Right ventricle myocardium superior (tissue), 1 donor: ENCODE data around the gene UNC45A. TPM values are rescaled to one million over a fixed set of nuclear protein-coding genes. Genes with fewer than 3 reads are reported as not detected.

Source experiments
- ATAC-seq: fragments of 200-7000 bp; cut with Tn5 transposase; one replicate; pipeline ENCODE4 v1.9.1; 2020; ENCODE audit warnings: mild to moderate bottlenecking; ENCODE audit not compliant: poor library complexity
- DNase-seq: peaks from one replicate; pipeline ENCODE4 v3.0.0-alpha.2; 2020
- intact Hi-C: fragments of 100-400 bp; cut with DNase I; formaldehyde crosslinking; loops from one replicate; pipeline ENCODE4 v1.11.2; 2022
- total RNA-seq: library from RNA; stranded (reverse); fragmentation: NEBNext Ultra II Directional; extraction: Animal tissue kit (Norgen Biotek cat#: 25700); gene quantifications from one replicate; pipeline ENCODE4 v1.2.1, GENCODE V29; 2021
- donor health status: DM: no; HTN: yes; CAD: no; lungs with severe emphysema.

Gene UNC45A
- total RNA-seq, 1 donor from 2014 or later = 26.5 TPM

GRCh38 chr15:90954712-90955623 is 19.9 kb downstream of the UNC45A start, which contains the start of gene RCCD1:
Gene RCCD1, plus strand, starts transcription at chr15:90954884. Its CDS starts 1,851 bp downstream, at chr15:90956735.
- intact Hi-C loops = loop anchor here (5.0 kb wide), 1 partner anchor 317 kb away; no protein-coding TSS in a partner anchor
- peak; percentile 94 for ATAC-seq

GRCh38 chr15:90955624-90956273 is 20.7 kb downstream of the UNC45A start:
- ATAC-seq (no peak), DNase-seq (no peak)
- intact Hi-C loops = loop anchor here (5.0 kb wide), 1 partner anchor 317 kb away; no protein-coding TSS in a partner anchor

More at GRCh38 chr15:90954712-90955623, 19.9 kb downstream of the UNC45A start, which contains the start of gene RCCD1:
- DNase-seq = peak; percentile 98

- ATAC-seq = peak; percentile 60
- intact Hi-C loops = loop anchor here (5.0 kb wide), 1 partner anchor 316 kb away; no protein-coding TSS in a partner anchor
- DNase-seq = peak; percentile 89
These were observed 21.4 kb downstream of the UNC45A start for GRCh38 chr15:90956274-90957030.

- peak; percentile 16 for ATAC-seq
- intact Hi-C loops = loop anchor here (5.0 kb wide), 1 partner anchor 315 kb away; no protein-coding TSS in a partner anchor
- DNase-seq = no peak
These were observed 22.1 kb downstream of the UNC45A start for GRCh38 chr15:90957031-90957790.

GRCh38 chr15:90957791-90958190 is 22.7 kb downstream of the UNC45A start:
- ATAC-seq (no peak), DNase-seq (no peak)
- intact Hi-C loops = loop anchor here (5.0 kb wide), 1 partner anchor 315 kb away; no protein-coding TSS in a partner anchor

- DNase-seq (no peak), ATAC-seq (no peak)
- intact Hi-C loops = loop anchor here (5.0 kb wide), 1 partner anchor 313 kb away; no protein-coding TSS in a partner anchor
These were observed 24.0 kb downstream of the UNC45A start for GRCh38 chr15:90959028-90959595.

GRCh38 chr15:90959894-90960293 is 24.8 kb downstream of the UNC45A start:
- ATAC-seq = peak; percentile 65
- DNase-seq = peak; percentile 79
- intact Hi-C loops = loop anchor here (5.0 kb wide), 3 partner anchors 72 to 312 kb away; no protein-coding TSS in a partner anchor

GRCh38 chr15:90960298-90961091 is 25.4 kb downstream of the UNC45A start:
- ATAC-seq = no peak
- intact Hi-C loops = loop anchor here (5.0 kb wide), 2 partner anchors 72 to 87 kb away; no protein-coding TSS in a partner anchor
- DNase-seq = no peak

- intact Hi-C loops = loop anchor here (5.0 kb wide), 2 partner anchors 70 to 85 kb away; no protein-coding TSS in a partner anchor
- ATAC-seq (no peak), DNase-seq (no peak)
These were observed 26.9 kb downstream of the UNC45A start for GRCh38 chr15:90962021-90962420.

- intact Hi-C loops = no loop called here
- no peak for DNase-seq
- no peak for ATAC-seq
These were observed 31.2 kb downstream of the UNC45A start for GRCh38 chr15:90966262-90966661.

- DNase-seq (no peak), ATAC-seq (no peak)
- intact Hi-C loops = no loop called here
These were observed 32.1 kb downstream of the UNC45A start for GRCh38 chr15:90967206-90967605.

- intact Hi-C loops = no loop called here
- ATAC-seq (no peak), DNase-seq (no peak)
These were observed 33.3 kb downstream of the UNC45A start for GRCh38 chr15:90968434-90968833.

- intact Hi-C loops = no loop called here
- DNase-seq (no peak), ATAC-seq (no peak)
These were observed 35.2 kb downstream of the UNC45A start for GRCh38 chr15:90970274-90970673.

- intact Hi-C loops = no loop called here
- DNase-seq = no peak
- no peak for ATAC-seq
These were observed 37.0 kb downstream of the UNC45A start for GRCh38 chr15:90972133-90972532.

GRCh38 chr15:90974216-90974615 is 39.1 kb downstream of the UNC45A start:
- DNase-seq (no peak), ATAC-seq (no peak)
- intact Hi-C loops = no loop called here

GRCh38 chr15:90979582-90979981 is 44.5 kb downstream of the UNC45A start:
- DNase-seq (no peak), ATAC-seq (no peak)
- intact Hi-C loops = no loop called here

- intact Hi-C loops = no loop called here
- DNase-seq (no peak), ATAC-seq (no peak)
These were observed 46.6 kb downstream of the UNC45A start for GRCh38 chr15:90981681-90982080.
